GM19324 (cell line): ENCODE measurements around the gene PNLIPRP1.

ENCODE experiments used
- ATAC-seq: cut with Tn5 transposase; IDR thresholded peaks from one replicate; pipeline ENCODE4 v1.9.1; 2021; ENCODE audit warnings: mild to moderate bottlenecking, moderate library complexity; ENCODE audit not compliant: unreplicated experiment, low FRiP score

Gene PNLIPRP1

DNA sequence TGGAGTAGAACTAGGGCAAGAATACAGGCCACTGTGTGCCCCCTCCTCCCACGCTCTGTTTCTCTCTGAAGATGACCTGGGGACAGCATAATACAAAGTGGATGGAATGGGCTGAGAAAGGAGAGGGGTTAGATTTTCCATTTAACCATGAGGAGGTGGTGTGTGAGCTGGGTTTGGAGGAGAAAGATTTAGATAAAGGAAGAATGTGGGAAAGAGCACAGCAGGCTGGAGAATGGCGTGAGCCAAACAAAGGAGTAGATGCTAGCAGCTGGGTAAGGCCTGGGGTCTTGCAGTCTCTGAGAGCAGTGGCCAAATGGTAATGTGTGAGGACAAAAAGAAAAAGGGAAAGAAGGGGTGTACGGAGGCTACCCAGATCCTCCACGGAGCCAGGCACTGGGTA is 38.6 kb downstream of the PNLIPRP1 start:
- no peak for ATAC-seq

DNA sequence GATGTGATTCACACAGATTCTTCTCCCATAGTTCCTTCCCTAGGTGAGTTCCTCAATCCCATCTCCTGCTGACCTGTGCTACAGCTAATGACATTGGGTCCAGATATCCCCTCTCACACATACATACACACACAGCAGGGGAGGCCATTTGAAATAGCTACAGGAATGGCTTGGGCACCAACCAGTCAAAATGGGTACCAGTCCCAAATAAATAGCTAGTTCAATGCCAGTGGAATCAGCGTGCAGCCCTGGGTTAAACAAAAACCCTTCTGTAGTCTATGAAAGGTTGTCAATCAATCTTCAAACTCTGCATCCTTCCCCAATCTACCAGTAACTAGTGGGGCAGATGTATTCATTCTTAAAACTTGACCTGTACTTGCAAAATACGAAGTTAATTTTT is 39.3 kb downstream of the PNLIPRP1 start:
- no peak for ATAC-seq

DNA sequence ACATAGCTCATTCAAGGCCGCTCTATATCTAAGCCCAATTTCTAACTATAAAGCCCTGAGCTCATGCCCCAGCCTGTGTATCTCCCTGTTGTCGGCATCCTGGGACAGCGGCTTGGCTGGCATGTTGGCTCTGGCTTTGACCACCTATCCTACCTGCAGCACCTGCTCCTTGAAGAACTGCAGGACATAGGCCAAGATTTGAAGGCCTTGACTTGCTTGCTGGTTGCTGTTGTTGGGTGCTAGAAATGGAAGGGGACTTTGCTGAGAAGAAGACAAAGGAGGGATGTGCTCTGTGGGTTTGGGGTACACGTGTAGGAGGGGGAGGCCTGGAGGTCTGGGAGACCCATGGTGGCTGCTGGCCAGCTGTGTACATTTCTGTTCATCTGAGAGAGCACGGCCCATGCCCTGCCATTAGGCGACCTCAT is 41.1 kb downstream of the PNLIPRP1 start:
- no peak for ATAC-seq

DNA sequence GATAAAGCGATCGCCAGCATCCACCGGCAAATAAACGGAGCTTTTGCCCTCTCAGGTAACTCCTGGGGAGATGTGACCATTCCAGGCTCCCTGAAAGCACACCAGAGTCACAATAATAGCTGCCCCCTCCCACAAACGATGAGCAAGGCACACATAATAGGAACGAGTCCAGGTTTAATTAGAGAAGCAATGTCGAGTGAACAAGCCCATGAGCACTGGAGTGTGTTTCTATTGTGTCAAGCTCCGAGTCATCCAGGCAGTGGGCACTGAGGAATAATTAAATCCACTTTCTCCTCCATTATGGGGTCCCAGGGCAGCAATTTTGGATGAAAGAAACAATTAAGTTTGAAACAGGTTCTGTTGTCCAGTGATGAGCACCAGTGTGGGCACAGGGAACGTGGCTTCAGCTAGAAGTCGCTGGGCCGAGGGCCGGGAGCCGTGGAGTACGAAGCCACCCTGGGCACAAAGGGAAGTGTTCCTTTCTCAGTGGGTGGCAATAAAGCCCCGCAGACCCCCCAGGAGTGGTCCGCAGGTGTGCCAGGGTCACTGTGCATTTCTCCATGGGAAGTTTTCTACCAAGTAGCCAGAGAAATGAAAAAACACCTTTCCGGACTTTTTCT is 41.9 kb downstream of the PNLIPRP1 start:
- no peak for ATAC-seq

DNA sequence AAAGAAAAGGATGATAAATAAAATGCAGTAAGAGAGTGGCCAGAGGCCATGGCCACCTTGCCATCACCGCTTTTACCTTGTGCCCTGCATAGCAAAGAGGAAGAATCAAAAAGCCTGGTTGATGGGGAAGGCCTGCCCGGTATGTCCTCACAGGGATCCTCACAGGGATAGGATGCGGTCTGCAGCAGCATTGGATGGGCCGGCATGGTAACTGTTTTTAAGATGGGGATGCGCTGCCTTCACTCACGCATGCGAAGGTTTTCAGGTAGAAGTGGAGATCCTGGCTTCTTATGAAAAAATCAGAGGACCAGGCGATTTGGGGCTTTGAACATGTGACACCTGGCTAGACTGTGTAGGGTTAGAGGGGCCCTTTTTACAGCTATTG is 42.4 kb downstream of the PNLIPRP1 start:
- ATAC-seq: no peak

DNA sequence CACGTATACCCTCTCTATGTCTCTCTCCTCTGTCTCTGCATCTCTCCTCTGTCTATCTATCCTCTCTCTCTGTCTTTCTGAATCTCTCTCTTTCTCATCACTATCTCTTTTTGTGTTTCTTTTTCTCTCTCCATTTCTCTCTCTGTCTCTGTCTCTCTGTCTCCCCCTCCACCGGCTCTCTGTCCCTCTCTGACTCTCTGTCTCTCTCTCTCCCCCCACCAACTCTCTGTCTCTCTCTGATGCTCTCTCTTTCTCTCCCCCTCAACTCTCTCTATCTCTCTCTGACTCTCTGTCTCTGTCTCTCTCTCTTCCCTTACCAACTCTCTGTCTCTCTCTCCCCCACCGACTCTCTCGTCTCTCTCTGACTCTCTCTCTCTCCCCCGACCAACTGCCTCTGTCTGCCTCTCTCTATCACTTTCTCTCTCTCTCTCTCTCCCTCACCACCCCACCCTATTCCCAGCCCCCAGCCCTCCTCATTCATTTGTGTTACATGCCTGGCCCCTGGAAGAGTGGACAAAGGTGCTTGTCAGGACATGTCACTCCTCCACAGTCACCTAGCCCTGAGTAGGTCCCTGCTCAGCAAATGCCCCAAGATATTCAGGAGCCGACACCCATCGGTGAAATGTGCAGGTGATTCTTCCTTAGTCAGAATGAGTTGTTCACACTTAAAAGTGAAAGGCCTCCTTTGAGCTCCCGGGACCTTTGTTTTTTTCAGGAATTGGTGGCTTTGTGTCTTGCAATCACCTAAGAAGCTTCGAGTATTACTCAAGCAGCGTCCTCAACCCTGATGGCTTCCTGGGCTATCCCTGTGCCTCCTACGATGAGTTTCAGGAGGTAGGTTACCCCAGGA is 43.6 kb downstream of the PNLIPRP1 start:
- ATAC-seq: no peak

DNA sequence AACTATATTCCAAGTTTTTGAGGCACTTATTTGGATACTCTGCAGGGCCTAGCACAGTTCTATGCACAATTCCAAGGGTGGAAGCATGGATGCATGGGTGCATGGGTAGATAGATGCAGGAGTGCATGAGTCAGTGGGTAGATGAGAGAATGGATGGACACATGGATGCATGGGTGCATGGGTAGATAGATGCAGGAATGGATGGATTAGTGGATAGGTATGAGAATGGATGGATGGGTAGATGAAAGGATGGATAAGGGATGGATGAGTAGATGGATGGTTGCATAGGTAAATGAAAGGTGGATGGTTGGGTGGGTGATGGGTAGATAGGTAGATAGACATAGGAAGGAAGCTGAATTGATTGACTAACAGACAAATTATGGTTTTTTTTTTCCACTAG is 45.6 kb downstream of the PNLIPRP1 start:
- no peak for ATAC-seq

DNA sequence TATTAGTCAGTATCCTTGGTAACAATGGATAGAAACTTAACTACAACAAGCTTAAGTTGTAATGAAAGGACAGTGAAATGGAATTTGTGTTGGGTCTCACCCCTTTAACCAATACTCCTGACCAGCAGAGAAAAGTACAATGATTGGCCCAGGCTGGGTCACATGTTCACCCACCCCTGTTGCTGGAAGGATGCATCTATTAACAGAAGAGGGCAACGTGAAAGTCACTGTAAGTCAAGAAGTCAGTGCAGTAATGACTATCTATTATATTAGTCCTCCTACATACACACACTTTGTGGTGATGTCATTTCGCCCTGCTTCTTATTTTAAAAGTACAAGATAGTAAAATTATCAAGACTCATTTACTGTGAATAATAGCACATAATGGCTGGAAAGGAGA is 46.2 kb downstream of the PNLIPRP1 start:
- ATAC-seq: no peak

DNA sequence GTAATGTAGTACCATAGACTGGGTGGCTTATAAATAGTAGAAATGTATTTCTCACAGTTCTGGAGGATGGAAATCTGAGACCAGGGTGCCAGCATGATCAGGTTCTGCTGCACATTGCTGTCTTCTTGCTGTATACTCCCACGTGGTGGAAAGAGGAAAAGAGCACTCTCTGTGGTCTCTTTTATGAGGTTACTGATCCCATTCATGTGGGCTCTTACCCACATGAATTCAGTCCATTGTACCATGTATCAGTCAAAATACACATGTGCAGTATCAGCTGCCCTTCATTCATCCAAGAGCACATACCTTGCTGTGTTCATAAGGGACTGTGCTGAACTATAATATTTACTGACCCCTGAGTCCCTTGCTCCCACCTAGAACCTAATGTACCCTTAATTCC is 47.1 kb downstream of the PNLIPRP1 start:
- no peak for ATAC-seq

DNA sequence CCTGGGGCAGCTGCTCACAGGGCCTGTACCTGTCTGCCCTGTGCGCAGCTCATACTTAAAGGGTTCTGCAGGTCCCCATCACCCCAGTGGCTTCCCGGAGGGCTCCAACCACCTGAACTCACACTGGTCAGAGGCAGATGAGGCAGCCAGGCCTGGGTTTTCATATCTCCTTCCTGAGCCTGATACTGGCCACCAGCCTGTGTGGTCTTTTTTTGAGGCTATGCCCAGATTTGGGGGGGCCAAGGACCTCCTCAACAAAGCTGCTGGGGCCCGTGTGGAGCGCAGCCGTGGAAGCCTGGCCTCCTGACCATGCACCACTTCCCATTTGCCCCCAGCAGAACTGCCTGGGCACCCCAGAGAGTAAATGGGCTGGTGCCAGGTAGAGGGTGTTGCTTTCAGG is 55.7 kb downstream of the PNLIPRP1 start:
- no peak for ATAC-seq

DNA sequence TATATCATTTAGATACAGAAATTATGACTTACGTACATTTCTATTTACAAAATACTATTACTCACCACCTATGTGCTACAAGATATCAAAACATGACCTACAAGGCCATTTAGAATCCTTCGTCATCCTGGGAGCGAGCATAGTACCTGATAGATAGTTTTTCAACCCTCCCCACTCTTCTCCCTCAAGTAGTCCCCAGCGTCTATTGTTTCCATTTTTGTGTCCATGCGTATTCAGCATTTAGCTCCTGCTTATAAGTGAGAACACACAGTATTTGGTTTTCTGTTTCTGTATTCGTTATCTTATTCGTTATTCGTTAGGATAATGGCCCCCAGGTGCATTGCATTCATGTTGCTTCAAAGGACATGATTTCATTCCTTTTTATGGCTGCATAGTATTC is 58.1 kb downstream of the PNLIPRP1 start:
- ATAC-seq: no peak

DNA sequence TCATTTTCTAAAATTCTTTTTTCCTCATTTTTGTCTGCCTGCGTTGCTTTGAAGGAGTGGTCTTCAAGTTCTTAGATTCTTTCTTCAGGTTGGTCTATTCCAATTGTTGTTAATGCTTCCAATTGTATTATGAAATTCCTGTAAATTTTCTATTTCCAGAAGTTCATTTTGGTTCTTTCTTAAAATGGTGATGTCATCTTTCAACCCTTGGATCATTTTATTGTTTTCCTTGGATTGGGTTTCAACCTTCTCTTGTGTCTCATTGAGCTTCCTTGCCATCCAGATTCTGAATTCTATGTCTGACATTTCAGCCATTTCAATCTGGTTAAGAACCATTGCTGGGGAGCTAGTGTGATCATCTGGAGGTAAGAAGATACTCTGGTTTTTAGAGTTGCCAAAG is 63.1 kb downstream of the PNLIPRP1 start:
- no peak for ATAC-seq

DNA sequence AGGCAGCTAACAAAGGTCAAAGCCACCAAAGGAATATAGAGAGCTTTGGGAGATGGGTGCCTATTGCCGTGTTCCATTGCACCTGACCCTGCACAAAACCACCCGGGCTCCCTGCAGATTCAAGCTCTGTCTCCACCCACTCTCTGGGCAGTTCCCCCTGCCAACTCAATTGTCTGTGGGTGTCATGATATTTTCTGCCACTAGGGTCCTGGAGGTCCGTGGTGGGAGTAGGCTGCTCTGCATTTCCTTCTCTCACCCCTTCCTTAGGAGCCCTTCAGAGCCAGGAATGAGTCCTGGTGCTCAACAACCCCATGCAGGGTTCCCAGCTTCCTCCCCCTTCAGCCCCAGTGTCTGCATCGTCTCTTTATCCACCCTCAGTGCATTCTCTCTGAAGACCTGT is 64.1 kb downstream of the PNLIPRP1 start:
- ATAC-seq: no peak

DNA sequence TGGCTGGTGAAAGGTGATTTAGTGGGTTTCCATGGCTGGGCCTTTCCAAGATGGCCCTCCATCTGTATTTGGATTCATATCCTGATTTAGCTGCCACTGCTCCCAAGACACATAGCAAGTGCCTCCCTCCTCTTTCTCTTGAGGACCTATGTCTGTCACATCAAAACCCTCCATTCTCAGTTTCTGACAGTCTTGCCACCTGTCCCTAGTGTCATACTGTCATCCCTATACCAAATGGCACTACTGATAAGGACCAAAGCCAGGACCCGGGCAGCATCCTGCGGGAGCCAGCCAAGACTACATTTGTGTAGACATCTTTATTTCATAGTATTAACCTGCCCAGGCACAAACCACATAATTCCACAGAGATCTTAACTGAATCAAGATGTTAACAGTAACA is 64.8 kb downstream of the PNLIPRP1 start:
- ATAC-seq: no peak

DNA sequence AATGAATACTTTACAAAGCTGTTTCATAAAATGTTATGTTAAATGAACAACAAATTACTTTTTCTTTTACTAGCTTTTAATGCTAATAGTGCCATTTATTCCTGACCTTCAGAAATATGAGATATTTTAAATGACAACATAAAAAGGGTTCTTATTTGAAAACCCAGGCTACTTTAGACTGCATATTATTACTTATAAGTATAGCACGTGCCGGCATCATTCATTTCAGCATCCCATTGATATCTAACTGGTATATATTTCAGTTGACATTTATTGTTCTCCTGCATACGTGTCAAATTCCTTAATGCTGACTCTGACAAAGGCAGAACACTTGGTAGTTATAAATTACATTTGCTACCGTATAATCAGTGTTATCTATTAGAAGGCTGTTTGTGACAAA is 65.3 kb downstream of the PNLIPRP1 start:
- no peak for ATAC-seq

DNA sequence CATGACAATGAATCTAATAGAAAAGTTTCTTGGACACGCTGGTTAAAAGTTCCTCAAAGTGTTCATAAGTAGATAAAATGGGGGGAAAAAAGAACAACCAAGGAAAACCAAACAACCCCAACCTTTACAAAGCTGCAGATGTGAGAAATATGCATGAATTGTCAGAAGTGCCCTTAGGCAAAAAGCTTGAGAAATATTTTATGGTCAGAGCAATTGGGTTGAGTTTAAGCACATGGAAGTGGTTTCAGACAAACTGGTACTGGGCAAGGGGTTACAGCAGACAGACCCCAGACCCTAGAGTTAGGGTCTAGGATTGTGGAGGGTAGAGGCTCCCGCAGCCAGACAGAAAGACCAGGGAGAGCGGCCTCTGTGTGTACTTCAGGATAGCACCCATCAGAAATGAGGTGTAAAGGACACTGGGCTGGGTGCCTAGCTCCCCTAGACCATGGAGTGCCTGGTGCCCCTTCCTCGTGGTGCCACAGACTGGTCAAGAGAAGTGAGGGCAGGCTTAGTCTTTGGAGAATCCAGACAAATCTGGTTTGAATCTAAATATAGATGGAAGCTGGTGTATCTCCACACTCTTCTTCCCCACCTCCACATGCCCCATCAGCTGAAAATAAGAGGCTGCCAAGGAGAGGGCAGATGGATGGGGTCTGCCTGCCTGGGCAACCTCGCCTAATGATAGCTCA is 67.2 kb downstream of the PNLIPRP1 start:
- ATAC-seq: no peak
